Neural progenitor cell (in vitro differentiated cells): Measurements from ENCODE around the gene TRAF3. TPM values are rescaled to one million over a fixed set of nuclear protein-coding genes. Genes with fewer than 3 reads are reported as not detected.

Experiments
- DNase-seq: peaks from one replicate; pipeline ENCODE4 v3.0.0-alpha.2; 2016; ENCODE audit warnings: low spot score
- H2AFZ ChIP-seq: fragments of 200-600 bp; sonication (generic); replicated peaks from 2 replicates; pipeline ENCODE4 v1.6.1; 2016; ENCODE audit warnings: antibody characterized with exemption
- H3F3A ChIP-seq: fragments of 200-600 bp; sonication (generic); 2 replicates; pipeline ENCODE4 v1.6.1; 2016; ENCODE audit warnings: antibody characterized with exemption, low read depth
- H3K27ac ChIP-seq: fragments of 200-600 bp; sonication (generic); 2 replicates; pipeline ENCODE4 v1.5.1; 2016; ENCODE audit warnings: mild to moderate bottlenecking
- H3K27me3 ChIP-seq: fragments of 200-600 bp; sonication (generic); 2 replicates; pipeline ENCODE4 v1.6.1; 2016; ENCODE audit warnings: mild to moderate bottlenecking, moderate library complexity
- H3K36me3 ChIP-seq: fragments of 200-600 bp; sonication (generic); 2 replicates; pipeline ENCODE4 v1.5.1; 2016
- H3K4me1 ChIP-seq: fragments of 200-600 bp; sonication (generic); 2 replicates; pipeline ENCODE4 v1.6.1; 2016; ENCODE audit warnings: mixed run types
- H3K4me2 ChIP-seq: fragments of 200-600 bp; sonication (generic); 2 replicates; pipeline ENCODE4 v1.6.1; 2016
- H3K4me3 ChIP-seq: fragments of 200-600 bp; sonication (generic); 2 replicates; pipeline ENCODE4 v1.5.1; 2016
- H3K79me2 ChIP-seq: fragments of 200-600 bp; sonication (generic); 2 replicates; pipeline ENCODE4 v1.6.1; 2016; ENCODE audit warnings: low read depth
- H3K9ac ChIP-seq: fragments of 200-600 bp; sonication (generic); 2 replicates; pipeline ENCODE4 v1.6.1; 2016
- H3K9me3 ChIP-seq: fragments of 200-600 bp; sonication (generic); 2 replicates; pipeline ENCODE4 v1.5.1; 2016; ENCODE audit warnings: low read depth
- H4K20me1 ChIP-seq: fragments of 200-600 bp; sonication (generic); 2 replicates; pipeline ENCODE4 v1.6.1; 2016; ENCODE audit warnings: low read depth
- H3K27ac Mint-ChIP-seq: 3 replicates; pipeline ENCODE4 v1.8.0; 2021; ENCODE audit warnings: mixed read lengths
- H3K27me3 Mint-ChIP-seq: 2 replicates; pipeline ENCODE4 v1.8.0; 2022; ENCODE audit warnings: low read depth, mild to moderate bottlenecking, inconsistent platforms, moderate library complexity, mixed read lengths; ENCODE audit not compliant: insufficient read depth
- H3K36me3 Mint-ChIP-seq: 3 replicates; pipeline ENCODE4 v1.8.0; 2021; ENCODE audit warnings: mixed read lengths
- H3K4me1 Mint-ChIP-seq: 3 replicates; pipeline ENCODE4 v1.8.0; 2021; ENCODE audit warnings: mixed read lengths
- H3K4me3 Mint-ChIP-seq: 3 replicates; pipeline ENCODE4 v1.8.0; 2021; ENCODE audit warnings: mild to moderate bottlenecking, moderate library complexity, mixed read lengths
- H3K9me3 Mint-ChIP-seq: 3 replicates; pipeline ENCODE4 v1.8.0; 2020; ENCODE audit warnings: mixed read lengths
- EZH2 ChIP-seq: fragments of 200-600 bp; sonication (generic); IDR thresholded peaks from 2 replicates; pipeline ENCODE4 v1.6.1; 2017; ENCODE audit warnings: antibody characterized with exemption, mild to moderate bottlenecking, moderate library complexity
- EZH2phosphoT487 ChIP-seq: fragments of 200-600 bp; sonication (generic); IDR thresholded peaks from 2 replicates; pipeline ENCODE4 v1.6.1; 2017; ENCODE audit warnings: antibody characterized with exemption
- total RNA-seq: library from RNA; depleted of rRNA; stranded (reverse); fragments of >200 nt; gene quantifications from 2 replicates; pipeline ENCODE4 v1.2.3, GENCODE V29; 2015; ENCODE audit warnings: low replicate concordance
- TF ChIP-seq, protein P1 (sequence below): fragments of 200-600 bp; sonication (generic); IDR thresholded peaks from 2 replicates; pipeline ENCODE4 v1.5.1; 2017; ENCODE audit warnings: antibody characterized with exemption, mild to moderate bottlenecking

TRAF3 gene
- total RNA-seq, 1 donor from 2014 or later: 18.1 TPM

DNA sequence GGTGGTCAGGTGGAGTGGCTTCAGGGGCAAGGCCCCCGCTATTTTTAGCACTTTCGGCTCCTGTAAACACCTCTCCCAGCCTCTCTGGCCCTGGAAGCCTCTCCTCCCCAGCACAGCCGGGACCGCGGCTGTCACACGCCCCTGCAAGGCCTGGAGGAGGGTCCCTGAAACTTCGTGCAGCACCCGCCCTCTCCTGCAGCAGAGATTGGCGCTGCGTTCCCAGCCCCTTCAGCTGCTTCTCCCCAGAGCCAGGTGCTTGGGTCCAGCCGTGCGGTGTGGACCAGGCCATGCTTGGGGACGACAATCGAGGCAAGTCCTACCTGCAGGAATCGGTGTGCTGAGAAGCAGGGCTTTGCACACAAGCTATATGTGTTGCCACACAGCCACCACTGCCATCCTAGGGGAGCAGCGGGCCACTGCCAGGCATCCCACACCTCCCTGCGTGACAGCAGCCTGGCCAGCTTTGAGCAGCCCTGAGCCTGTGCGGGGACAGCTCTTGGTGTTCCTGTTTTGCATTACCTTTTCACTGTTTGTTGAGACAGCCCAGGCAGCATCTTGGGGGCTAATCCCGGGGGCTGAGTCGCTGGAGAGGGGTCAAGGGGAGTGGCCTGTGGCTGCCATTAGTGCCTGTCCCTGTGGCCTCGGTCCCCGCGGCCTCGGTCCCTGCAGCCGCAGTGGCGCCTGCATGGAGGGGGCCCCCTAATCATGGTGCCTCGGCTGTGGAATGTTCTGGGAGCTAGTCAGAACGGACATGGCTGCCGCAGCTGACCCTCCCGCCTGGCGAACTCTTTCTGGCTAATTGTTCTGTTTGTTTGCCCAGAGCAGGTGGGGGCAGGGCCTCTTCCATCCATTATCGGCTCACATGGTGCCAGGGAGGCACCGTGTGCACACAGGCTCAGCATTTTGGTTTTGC is 27.6 kb upstream of the TRAF3 start:
- Histone ChIP-seq H3K9me3 (no peaks in the 10 kb centered on the region), H4K20me1 (no peaks in the 10 kb centered on the region), H3F3A (no peaks in the 10 kb centered on the region), H3K36me3 (no peaks in the 10 kb centered on the region), H3K27me3 (no peaks in the 10 kb centered on the region), H3K9ac (peak overlapping the region; percentile 15), H3K4me3 (no peak overlapping the region), H3K27ac (peak overlapping the region; percentile 58), H2AFZ (no peak overlapping the region), H3K4me1 (peaks cover 14% of the 10 kb centered on the region), H3K4me2 (no peak overlapping the region), H3K79me2 (no peaks in the 10 kb centered on the region)
- no peaks in the 10 kb centered on the region for H3K27me3 Mint-ChIP-seq
- peak overlapping the region; percentile 41 for H3K4me3 Mint-ChIP-seq
- no peak for TF ChIP-seq EZH2
- no peak for TF ChIP-seq EZH2phosphoT487
- TF ChIP-seq, protein P1, sequence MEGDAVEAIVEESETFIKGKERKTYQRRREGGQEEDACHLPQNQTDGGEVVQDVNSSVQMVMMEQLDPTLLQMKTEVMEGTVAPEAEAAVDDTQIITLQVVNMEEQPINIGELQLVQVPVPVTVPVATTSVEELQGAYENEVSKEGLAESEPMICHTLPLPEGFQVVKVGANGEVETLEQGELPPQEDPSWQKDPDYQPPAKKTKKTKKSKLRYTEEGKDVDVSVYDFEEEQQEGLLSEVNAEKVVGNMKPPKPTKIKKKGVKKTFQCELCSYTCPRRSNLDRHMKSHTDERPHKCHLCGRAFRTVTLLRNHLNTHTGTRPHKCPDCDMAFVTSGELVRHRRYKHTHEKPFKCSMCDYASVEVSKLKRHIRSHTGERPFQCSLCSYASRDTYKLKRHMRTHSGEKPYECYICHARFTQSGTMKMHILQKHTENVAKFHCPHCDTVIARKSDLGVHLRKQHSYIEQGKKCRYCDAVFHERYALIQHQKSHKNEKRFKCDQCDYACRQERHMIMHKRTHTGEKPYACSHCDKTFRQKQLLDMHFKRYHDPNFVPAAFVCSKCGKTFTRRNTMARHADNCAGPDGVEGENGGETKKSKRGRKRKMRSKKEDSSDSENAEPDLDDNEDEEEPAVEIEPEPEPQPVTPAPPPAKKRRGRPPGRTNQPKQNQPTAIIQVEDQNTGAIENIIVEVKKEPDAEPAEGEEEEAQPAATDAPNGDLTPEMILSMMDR: no peak
- H3K27ac Mint-ChIP-seq: peak overlapping the region; percentile 96
- DNase-seq: peak; percentile 43
- no peaks in the 10 kb centered on the region for H3K9me3 Mint-ChIP-seq
- H3K36me3 Mint-ChIP-seq: peaks cover 5% of the 10 kb centered on the region
- peaks cover 3% of the 10 kb centered on the region for H3K4me1 Mint-ChIP-seq

DNA sequence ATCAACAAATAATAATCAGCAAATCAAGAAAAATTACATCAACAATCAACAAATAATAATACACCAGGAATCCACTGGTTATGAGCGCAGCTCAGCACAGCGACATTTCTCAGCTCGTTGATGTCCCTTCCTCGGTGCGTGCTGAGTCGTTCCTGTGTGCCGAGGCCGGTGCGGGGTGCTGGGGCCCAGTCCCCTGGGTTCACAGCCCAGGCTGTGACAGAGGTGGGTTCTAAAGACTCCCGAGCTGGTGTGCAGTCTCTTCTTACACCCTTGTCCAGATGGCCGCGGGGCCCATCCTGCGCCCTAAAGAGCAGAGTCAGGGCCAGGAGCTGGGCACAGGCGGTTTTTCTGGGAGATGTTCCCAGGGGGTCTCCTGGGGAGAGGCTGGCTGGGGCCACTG is 26.9 kb upstream of the TRAF3 start:
- Histone ChIP-seq H3K4me2 (no peak overlapping the region), H4K20me1 (no peaks in the 10 kb centered on the region), H3K4me1 (peaks cover 14% of the 10 kb centered on the region), H3F3A (no peaks in the 10 kb centered on the region), H3K9ac (no peak overlapping the region), H2AFZ (no peak overlapping the region), H3K4me3 (no peak overlapping the region), H3K79me2 (no peaks in the 10 kb centered on the region), H3K27me3 (no peaks in the 10 kb centered on the region), H3K9me3 (no peaks in the 10 kb centered on the region), H3K27ac (no peak overlapping the region), H3K36me3 (no peaks in the 10 kb centered on the region)
- H3K27ac Mint-ChIP-seq: peak overlapping the region; percentile 96
- peaks cover 5% of the 10 kb centered on the region for H3K36me3 Mint-ChIP-seq
- DNase-seq: no peak
- peaks cover 3% of the 10 kb centered on the region for H3K4me1 Mint-ChIP-seq
- peaks cover 3% of the 10 kb centered on the region for H3K27me3 Mint-ChIP-seq
- peak overlapping the region; percentile 41 for H3K4me3 Mint-ChIP-seq
- TF ChIP-seq EZH2phosphoT487 (no peak), EZH2 (no peak)
- TF ChIP-seq, protein P1: no peak
- H3K9me3 Mint-ChIP-seq: no peaks in the 10 kb centered on the region

DNA sequence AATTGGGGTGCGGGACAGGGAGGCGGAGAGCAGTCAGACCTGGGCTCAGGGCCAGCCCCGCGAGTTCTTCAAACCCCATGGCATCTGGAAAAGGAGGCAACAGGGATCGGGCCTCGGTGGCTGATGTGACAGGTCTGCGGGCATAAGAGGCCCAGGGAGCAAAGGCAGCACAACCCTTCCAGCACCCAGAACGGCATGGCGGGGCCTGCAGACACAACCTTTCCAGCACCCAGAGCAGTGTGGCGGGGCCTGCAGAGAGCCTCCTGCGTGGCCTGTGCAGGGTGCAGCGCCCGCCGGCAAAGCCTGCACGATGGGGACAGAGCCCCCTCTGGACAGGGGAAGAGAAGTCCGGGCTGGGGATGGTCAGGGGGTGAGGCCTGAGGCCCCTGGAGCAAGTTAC is 26.2 kb upstream of the TRAF3 start:
- Mint-ChIP-seq H3K9me3 (no peaks in the 10 kb centered on the region), H3K36me3 (peaks cover 5% of the 10 kb centered on the region), H3K27ac (peak overlapping the region; percentile 69), H3K4me1 (peaks cover 3% of the 10 kb centered on the region), H3K27me3 (peaks cover 3% of the 10 kb centered on the region), H3K4me3 (no peak overlapping the region)
- H4K20me1 ChIP-seq: no peaks in the 10 kb centered on the region
- H3F3A ChIP-seq: no peaks in the 10 kb centered on the region
- H2AFZ ChIP-seq: no peak overlapping the region
- peaks cover 14% of the 10 kb centered on the region for H3K4me1 ChIP-seq
- H3K4me2 ChIP-seq: no peak overlapping the region
- TF ChIP-seq EZH2 (no peak), EZH2phosphoT487 (no peak)
- TF ChIP-seq, protein P1: no peak
- H3K9me3 ChIP-seq: no peaks in the 10 kb centered on the region
- H3K79me2 ChIP-seq: no peaks in the 10 kb centered on the region
- H3K36me3 ChIP-seq: no peaks in the 10 kb centered on the region
- no peak overlapping the region for H3K4me3 ChIP-seq
- no peak for DNase-seq
- H3K9ac ChIP-seq: no peak overlapping the region
- H3K27ac ChIP-seq: no peak overlapping the region
- no peaks in the 10 kb centered on the region for H3K27me3 ChIP-seq
